Hindlimb muscle (tissue), 1 donor: ENCODE measurements around the gene STPG1. TPM values are rescaled to one million over a fixed set of nuclear protein-coding genes. Genes with fewer than 3 reads are reported as not detected.

ENCODE experiments used
- DNase-seq: peaks from one replicate; pipeline ENCODE4 v3.0.0-alpha.2; 2013
- polyA plus RNA-seq: library from polyadenylated mRNA; unstranded; fragments of 120-200 nt; gene quantifications from one replicate; pipeline ENCODE4 v1.2.1, GENCODE V29; 2013; ENCODE audit not compliant: insufficient read length

STPG1 gene
- polyA plus RNA-seq, 1 donor = 2.0 TPM

- DNase-seq = no peak
Observed at GRCh38 chr1:24391882-24392603, 21.5 kb downstream of the STPG1 start.

GRCh38 chr1:24390924-24391782 is 22.4 kb downstream of the STPG1 start:
- peak; percentile 69 for DNase-seq

DNA sequence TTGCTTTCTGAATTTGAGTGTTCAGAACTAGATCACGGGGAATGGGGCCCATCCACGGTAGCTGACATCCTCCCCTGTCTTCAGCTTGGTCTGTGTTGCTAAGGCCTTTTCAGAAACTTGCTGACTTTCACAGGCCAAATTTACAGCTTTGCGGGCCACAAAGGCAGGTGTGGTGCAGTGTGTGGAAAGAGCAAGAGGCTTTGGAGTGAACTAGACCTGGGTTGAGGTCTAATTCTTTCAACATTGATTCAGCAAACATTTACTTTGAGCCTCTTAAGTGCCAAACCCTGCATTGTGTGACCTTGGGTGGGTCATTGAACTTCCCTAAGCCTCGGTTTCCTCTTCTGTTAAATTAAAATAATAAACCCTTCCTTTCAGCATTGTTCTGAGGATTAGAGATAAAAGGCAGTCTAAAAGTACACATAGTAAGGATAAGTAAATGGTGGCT is 24.3 kb downstream of the STPG1 start:
- DNase-seq = no peak

DNA sequence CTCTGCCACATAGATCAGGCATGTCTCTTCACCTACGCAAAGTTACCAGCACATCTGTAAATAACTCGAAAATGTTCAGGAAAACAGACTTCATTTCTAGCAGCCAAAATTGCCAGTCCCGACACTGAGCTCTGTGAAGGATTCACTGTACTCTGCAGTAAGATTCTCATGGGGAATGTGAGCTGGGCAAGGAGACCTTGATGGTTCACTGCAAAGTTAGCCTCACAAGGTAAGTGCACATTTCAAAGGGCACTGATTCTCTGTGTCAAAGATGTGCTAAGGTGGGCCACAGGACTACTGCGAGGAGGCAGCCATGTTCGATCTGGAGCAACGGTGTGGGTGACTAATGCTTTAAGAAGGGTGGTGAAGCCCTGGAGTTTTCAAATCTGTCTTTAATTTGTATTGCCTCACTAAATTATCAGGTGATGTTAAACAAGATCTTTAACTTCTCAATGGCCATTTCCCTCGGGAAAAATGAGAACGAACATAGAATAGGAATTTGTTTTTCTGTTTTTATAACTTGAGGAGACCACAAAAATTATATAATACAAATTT is 25.2 kb downstream of the STPG1 start:
- DNase-seq = no peak

- no peak for DNase-seq
Observed at GRCh38 chr1:24387636-24388175, 25.9 kb downstream of the STPG1 start.

- no peak for DNase-seq
Observed at GRCh38 chr1:24386931-24387330, 26.7 kb downstream of the STPG1 start.

DNA sequence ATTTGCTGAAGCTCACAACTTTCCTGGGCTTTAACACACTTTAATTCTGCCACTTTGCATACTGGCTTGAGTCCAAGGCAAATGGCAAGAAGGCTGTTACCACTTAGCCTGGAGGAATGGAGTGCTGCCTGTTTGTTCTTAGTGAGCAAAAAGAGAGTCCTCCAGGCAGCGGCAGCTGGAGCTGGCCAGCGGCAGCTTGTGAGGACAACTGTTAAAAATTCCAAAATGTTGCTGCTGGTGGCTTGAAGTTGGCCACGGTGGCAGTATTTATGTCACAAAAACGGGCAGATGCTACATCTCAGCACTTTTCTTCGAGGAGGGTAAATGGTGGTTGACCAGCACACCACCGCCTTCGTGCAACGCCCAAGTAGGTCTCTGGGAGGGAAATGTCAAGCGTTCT is 27.3 kb downstream of the STPG1 start:
- no peak for DNase-seq

- no peak for DNase-seq
Observed at GRCh38 chr1:24385160-24385940, 28.2 kb downstream of the STPG1 start.

- no peak for DNase-seq
Observed at GRCh38 chr1:24384251-24385090, 29.1 kb downstream of the STPG1 start.

DNA sequence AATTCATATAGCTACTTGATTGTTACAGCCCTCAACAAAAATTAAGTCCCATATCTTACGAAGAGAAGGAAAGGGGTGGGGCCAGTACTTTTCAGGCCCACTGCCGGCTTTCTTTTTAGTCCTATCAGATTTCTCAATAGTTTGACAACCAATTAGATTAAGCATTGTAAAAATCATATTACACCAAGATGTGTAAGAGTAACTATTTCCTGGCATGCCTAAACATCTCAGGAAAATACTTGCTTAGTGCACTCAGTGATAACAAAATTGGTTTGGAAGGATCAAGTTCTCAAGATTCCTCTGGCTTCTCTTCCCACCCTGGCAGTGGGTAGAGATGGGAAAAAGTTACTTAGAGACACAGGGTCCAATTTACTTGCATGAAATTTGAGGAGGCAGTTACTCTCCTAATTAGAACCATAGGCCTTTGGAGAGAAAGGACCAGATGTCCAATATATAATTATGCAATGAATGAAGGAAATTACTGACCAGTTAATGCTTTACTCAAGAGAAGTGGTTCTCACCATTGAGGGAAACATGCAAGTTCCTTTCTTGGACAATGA is 30.1 kb downstream of the STPG1 start:
- DNase-seq = no peak

DNA sequence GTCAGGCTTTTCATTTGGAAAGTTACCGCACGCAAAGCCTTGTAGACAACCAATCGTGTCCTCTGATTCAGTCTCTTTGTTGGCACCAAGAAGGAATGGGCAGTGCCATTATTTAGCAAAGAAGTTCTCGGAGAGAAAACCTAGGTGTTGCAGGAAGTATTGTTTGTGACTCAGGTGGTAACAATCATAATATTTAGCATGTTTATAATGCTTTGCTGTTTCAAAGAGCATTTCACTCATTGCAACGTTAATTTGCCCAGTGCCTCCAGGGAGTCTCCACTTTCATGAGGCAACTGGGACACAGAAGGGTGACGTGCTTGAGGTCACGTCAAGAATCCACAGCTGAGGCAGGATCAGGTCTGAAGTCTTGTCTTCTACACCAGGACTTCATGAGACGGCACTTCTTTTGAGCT is 31.4 kb downstream of the STPG1 start:
- DNase-seq = no peak

- DNase-seq = no peak
Observed at GRCh38 chr1:24381256-24381655, 32.3 kb downstream of the STPG1 start.

- DNase-seq = no peak
Observed at GRCh38 chr1:24380508-24380907, 33.1 kb downstream of the STPG1 start.

DNA sequence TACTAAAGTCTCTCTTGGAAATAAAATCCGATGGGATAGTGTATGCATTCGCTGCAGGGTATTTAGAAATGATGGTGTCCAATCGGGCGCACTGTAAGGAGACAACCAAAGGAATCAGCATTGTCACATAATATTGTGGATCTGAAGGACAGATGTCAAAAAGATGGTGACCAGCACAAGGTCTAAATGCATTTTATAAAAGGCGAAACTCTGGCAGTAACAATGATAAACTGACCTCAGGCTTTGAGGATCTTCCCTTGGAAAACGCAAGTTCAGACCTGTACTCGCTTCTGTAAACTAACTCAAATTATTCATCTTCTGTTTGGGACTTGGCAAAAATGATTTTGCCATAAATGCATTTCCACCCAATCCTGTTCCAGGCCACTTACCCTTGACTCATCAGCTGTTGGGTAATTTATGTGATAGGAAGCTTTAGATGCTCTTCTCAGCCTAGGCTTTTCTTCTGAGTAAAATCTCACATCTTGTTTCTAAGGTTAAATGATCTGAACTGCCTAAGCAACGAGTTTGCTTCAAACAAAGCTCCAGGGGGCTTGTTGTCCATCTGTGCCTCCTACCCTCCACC is 33.8 kb downstream of the STPG1 start:
- no peak for DNase-seq

GRCh38 chr1:24374891-24375786 is 38.4 kb downstream of the STPG1 start:
- DNase-seq = no peak

- no peak for DNase-seq
Observed at GRCh38 chr1:24373710-24374109, 39.9 kb downstream of the STPG1 start.

- DNase-seq = no peak
Observed at GRCh38 chr1:24373044-24373443, 40.5 kb downstream of the STPG1 start.

DNA sequence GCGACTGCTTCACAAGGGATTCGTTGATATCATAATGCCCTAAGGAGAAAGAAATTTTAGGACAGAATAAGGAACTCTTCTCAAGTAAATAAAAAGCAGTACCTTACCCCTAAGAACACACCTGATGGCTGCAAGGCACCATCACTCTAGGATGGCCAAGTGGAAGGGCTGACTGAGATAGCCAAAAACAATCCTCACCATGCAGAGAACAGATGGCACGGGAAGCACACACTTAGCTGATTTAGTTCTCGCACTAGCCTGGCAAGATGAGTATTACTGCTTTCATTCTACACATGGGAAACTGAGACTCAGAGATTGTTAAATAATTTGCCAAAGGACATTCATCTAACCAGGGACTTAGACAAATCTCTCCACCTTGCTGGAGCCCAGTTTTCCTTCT is 43.8 kb downstream of the STPG1 start:
- DNase-seq = no peak

GRCh38 chr1:24369199-24369598 is 44.4 kb downstream of the STPG1 start:
- no peak for DNase-seq

DNA sequence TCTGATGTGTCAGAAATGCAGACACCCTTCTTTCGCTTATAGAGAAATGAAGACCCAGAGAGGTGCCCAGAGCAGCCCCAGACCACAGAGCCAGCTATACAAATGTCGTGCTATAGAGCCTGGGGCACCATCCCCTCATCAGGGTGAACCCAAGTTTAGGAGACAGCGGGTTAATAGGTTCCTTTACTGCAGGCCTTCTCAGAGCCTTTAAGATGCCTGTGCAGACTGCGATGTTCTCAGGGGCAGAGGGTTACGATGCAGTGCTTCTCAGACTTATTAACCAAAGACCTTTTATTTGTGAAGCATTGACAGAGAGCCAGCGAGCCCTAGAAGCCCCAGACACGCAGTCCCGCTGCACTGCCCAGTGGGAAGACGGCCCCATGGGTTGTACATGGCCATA is 46.9 kb downstream of the STPG1 start:
- no peak for DNase-seq
